Tibial nerve (tissue), 4 donors: ENCODE results near the gene GMPS. TPM values are rescaled to one million over a fixed set of nuclear protein-coding genes. Genes with fewer than 3 reads are reported as not detected.
A peak's percentile ranks its signal among the peaks of the same experiment; 100 is the strongest.

ENCODE experiments used
- DNase-seq, 2 donors: peaks; one replicate each; pipeline ENCODE4 v3.0.0-alpha.2; 2019; ENCODE audit warnings: low spot score in 2 of 2
- H3K27ac ChIP-seq, 4 donors: fragments of 200-600 bp; sonication (generic) in 3 of 4; one replicate each; pipeline ENCODE4 v1.5.1; 2017 to 2019; ENCODE audit warnings: mild to moderate bottlenecking in 1 of 4
- H3K27me3 ChIP-seq, 2 donors: fragments of 200-600 bp; sonication (generic) in 1 of 2; one replicate each; pipeline versions ENCODE4 v1.5.1 to v1.6.0; 2017 to 2019
- H3K36me3 ChIP-seq, 3 donors: fragments of 200-600 bp; sonication (generic); one replicate each; pipeline ENCODE4 v1.5.1; 2018 to 2019
- H3K4me1 ChIP-seq, 4 donors: fragments of 200-600 bp; sonication (generic) in 3 of 4; one replicate each; pipeline ENCODE4 v1.5.1; 2017 to 2019
- H3K4me3 ChIP-seq, 4 donors: fragments of 200-600 bp; sonication (generic) in 3 of 4; one replicate each; pipeline ENCODE4 v1.5.1; 2017 to 2019; ENCODE audit warnings: mild to moderate bottlenecking in 1 of 4, moderate library complexity in 1 of 4
- H3K9me3 ChIP-seq, 4 donors: fragments of 200-600 bp; sonication (generic) in 3 of 4; one replicate each; pipeline ENCODE4 v1.5.1; 2017 to 2019
- EP300 ChIP-seq, 2 donors: sonication (generic); formaldehyde crosslinking; IDR thresholded peaks; one replicate each; pipeline ENCODE4 v1.6.1; 2017; ENCODE audit warnings: antibody characterized with exemption in 2 of 2, mild to moderate bottlenecking in 1 of 2
- POLR2A ChIP-seq, 2 donors: fragments of 450-650 bp; IDR thresholded peaks; one replicate each; pipeline ENCODE4 v1.6.1; 2017; ENCODE audit warnings: antibody characterized with exemption in 2 of 2, mild to moderate bottlenecking in 2 of 2, moderate library complexity in 2 of 2
- WGBS, 2 donors: methylation state at CpG; one replicate each; pipeline ENCODE4 v1.1.5; 2018; 5-methylcytosine and 5-hydroxymethylcytosine counted together
- total RNA-seq, 4 donors: library from RNA; depleted of rRNA; stranded (reverse); fragments of >200 nt; gene quantifications; one replicate each; pipeline ENCODE4 v1.1.0, GENCODE V29; 2016
- TF ChIP-seq, protein P1 (sequence below), 5 experiments: fragments of 200-600 bp in 3 of 5; fragments of 450-650 bp in 2 of 5; sonication (generic) in 3 of 5; IDR thresholded peaks; one replicate each; pipeline ENCODE4 v1.5.1; 2016 to 2019; ENCODE audit warnings: antibody characterized with exemption in 5 of 5, mild to moderate bottlenecking in 3 of 5, moderate library complexity in 2 of 5

Gene GMPS
- total RNA-seq, 4 donors from 2014 or later = 21.8 to 42.2 (median 32.8) TPM

DNA sequence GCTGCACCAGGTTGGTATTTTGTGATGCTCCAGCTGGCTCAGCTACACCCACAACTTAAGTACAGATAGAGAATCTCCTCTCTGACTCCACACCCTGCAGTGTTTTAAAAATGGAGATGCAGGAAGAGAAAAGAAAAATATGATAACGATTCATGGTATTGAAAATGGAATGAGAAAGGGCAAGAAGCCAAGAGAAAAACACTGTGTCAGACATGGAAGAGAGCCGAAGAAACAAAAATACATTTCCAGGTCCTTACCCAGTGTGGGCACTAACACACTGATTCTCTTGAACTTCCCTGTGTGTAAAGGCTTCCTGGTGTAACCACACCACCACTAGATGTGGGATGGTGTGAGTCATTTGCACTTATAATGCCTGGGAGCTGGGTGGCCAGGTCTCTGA is 93.1 kb downstream of the GMPS start:
- 34 to 40% methylated on average over 2 of the region's 2 CpGs for WGBS, 2 donors
- no peak overlapping the region for H3K27ac ChIP-seq

DNA sequence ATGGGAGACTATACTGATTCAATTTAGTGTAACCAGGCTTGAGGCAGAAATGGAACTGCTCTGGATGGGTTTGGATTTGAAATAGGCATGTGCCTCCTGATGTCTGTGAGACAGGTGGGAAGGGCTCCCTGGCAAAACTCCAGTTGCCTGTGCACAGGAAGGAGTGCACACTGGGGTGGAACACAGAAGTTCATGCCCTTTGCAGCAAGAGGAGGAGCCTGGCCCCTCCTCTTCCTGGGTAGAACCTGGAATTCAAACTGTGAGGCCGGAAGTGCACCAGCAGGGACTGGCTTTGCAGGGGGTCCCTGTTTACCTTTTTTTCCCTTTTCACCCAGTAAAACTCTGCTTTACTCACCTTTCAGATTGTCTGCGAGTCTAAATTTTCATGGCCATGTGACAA is 99.9 kb downstream of the GMPS start:
- Histone ChIP-seq H3K27ac (no peak overlapping the region), H3K27me3 (no peaks in the 10 kb centered on the region), H3K9me3 (peaks cover 0 to 14% (median 0%) of the 10 kb centered on the region in 4 donors), H3K36me3 (no peaks in the 10 kb centered on the region), H3K4me1 (no peaks in the 10 kb centered on the region), H3K4me3 (no peak overlapping the region)
- WGBS, 2 donors = 75 to 97% methylated on average over 2 of the region's 2 CpGs
- no peak for DNase-seq
- TF ChIP-seq EP300 (IDR thresholded peaks at IDR 0.05) = no peak
- TF ChIP-seq, protein P1, sequence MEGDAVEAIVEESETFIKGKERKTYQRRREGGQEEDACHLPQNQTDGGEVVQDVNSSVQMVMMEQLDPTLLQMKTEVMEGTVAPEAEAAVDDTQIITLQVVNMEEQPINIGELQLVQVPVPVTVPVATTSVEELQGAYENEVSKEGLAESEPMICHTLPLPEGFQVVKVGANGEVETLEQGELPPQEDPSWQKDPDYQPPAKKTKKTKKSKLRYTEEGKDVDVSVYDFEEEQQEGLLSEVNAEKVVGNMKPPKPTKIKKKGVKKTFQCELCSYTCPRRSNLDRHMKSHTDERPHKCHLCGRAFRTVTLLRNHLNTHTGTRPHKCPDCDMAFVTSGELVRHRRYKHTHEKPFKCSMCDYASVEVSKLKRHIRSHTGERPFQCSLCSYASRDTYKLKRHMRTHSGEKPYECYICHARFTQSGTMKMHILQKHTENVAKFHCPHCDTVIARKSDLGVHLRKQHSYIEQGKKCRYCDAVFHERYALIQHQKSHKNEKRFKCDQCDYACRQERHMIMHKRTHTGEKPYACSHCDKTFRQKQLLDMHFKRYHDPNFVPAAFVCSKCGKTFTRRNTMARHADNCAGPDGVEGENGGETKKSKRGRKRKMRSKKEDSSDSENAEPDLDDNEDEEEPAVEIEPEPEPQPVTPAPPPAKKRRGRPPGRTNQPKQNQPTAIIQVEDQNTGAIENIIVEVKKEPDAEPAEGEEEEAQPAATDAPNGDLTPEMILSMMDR (IDR thresholded peaks at IDR 0.05) = no peak
- TF ChIP-seq POLR2A (IDR thresholded peaks at IDR 0.05) = no peak

More for the DNA sequence above, 93.1 kb downstream of the GMPS start:
- Histone ChIP-seq H3K9me3 (peaks cover 0 to 6% (median 0%) of the 10 kb centered on the region in 4 donors), H3K4me1 (no peaks in the 10 kb centered on the region), H3K27me3 (no peaks in the 10 kb centered on the region), H3K4me3 (no peak overlapping the region), H3K36me3 (no peaks in the 10 kb centered on the region)
- TF ChIP-seq POLR2A (IDR thresholded peaks at IDR 0.05) = no peak
- TF ChIP-seq, protein P1 (IDR thresholded peaks at IDR 0.05) = no peak
- no peak for TF ChIP-seq EP300 (IDR thresholded peaks at IDR 0.05)
- no peak for DNase-seq

DNA sequence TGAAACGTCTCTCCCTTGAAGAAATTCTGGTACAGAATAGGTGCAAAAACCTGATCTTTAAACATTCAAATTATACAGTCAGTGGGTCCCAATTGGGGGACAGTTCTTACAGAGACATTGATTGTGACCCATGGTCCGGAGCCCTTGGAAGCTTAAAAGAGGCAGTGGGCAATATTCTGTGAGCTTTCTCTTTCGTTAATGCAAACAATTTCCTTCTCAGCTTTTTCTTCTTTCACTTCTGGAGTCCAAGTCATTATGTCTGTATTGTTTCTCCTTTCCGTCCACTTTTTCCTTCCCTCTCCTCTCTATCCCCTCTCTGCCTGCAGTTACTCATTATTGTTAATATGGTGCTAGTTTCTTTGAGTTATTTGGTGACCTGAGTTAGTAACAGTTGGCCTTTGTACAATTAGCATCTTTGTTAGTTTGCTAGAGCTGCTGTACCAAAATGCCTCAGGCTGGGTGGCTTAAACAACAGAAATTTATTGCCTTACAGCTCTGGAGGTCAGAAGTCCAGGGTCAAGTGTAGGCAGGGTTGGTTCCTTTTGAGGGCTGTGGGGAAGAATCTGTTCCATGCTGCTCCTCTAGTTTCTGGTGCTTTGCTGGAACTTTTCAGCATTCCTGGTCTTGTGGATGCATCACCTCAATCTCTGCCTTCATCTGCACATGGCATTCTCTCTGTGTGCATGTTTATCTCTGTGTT is 102.6 kb downstream of the GMPS start:
- H3K36me3 ChIP-seq = no peaks in the 10 kb centered on the region
- 43 to 45% methylated on average over 4 of the region's 4 CpGs for WGBS, 2 donors
- no peaks in the 10 kb centered on the region for H3K4me1 ChIP-seq
- peaks cover 0 to 8% (median 0%) of the 10 kb centered on the region in 4 donors for H3K9me3 ChIP-seq
- DNase-seq = no peak
- no peaks in the 10 kb centered on the region for H3K27me3 ChIP-seq
- H3K4me3 ChIP-seq = no peak overlapping the region
- TF ChIP-seq POLR2A (IDR thresholded peaks at IDR 0.05) (no peak), EP300 (IDR thresholded peaks at IDR 0.05) (no peak)
- TF ChIP-seq, protein P1 (IDR thresholded peaks at IDR 0.05) = no peak
- H3K27ac ChIP-seq = peak overlapping the region in 1 of 4 donors; percentile 58

DNA sequence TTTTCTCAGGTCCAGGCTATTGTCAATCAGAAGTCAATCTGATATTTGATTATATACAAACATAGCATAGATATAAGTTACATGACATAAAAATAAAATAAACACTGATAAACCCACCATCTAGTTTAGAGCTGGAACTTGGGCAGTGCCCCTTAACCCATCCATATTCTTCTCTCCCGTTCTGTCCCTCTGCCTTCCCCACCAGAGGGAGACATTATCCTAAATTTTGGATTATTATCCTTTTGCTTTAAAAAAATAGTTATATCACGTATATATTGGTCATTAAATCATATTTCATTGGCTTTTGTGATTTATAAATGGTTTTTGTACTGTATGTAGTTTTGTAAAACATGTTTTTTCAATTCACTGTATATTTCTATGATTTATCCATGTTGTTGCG is 107.9 kb downstream of the GMPS start:
- WGBS, 2 donors = 71 to 73% methylated on average over 3 of the region's 3 CpGs
- DNase-seq = no peak
- no peak overlapping the region for H3K27ac ChIP-seq

DNA sequence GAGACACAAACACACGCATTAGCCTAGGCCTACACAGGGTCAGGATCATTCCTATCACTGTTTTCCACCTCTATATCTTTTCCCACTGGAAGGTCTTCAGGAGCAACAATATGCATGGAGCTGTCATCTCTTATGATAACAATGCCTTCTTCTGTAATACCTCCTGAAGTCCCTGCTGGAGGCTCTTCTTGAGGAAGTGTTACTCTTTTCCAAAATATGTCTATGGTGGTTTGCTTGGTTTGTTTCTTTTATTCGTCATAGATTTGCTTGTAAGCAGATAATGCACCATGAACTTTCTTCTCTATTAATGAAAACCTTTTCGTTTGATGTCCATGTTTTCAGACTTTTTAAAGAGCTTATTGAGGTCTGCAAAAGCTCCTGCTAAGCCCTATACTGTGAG is 109.3 kb downstream of the GMPS start:
- WGBS, 2 donors = 84 to 91% methylated on average over 3 of the region's 3 CpGs
- no peak for TF ChIP-seq POLR2A (IDR thresholded peaks at IDR 0.05)
- no peak for TF ChIP-seq EP300 (IDR thresholded peaks at IDR 0.05)
- TF ChIP-seq, protein P1 (IDR thresholded peaks at IDR 0.05) = no peak
- Histone ChIP-seq H3K4me3 (no peak overlapping the region), H3K27ac (no peak overlapping the region), H3K27me3 (no peaks in the 10 kb centered on the region), H3K4me1 (no peaks in the 10 kb centered on the region), H3K9me3 (no peaks in the 10 kb centered on the region), H3K36me3 (no peaks in the 10 kb centered on the region)
- DNase-seq = no peak

More for the DNA sequence above, 107.9 kb downstream of the GMPS start:
- H3K36me3 ChIP-seq = no peaks in the 10 kb centered on the region
- H3K4me1 ChIP-seq = no peaks in the 10 kb centered on the region
- H3K9me3 ChIP-seq = no peaks in the 10 kb centered on the region
- H3K4me3 ChIP-seq = no peak overlapping the region
- TF ChIP-seq, protein P1 (IDR thresholded peaks at IDR 0.05) = peak in 1 of 5 experiments; percentile 20
- TF ChIP-seq POLR2A (IDR thresholded peaks at IDR 0.05) = no peak
- H3K27me3 ChIP-seq = no peaks in the 10 kb centered on the region
